Measurements from ENCODE around the gene SIRPB2. TPM values are rescaled to one million over a fixed set of nuclear protein-coding genes. Genes with fewer than 3 reads are reported as not detected.

SIRPB2 gene
- polyA plus RNA-seq, 2 of the 4 experiments (the other 2 are of a cell fraction): not detected

DNA sequence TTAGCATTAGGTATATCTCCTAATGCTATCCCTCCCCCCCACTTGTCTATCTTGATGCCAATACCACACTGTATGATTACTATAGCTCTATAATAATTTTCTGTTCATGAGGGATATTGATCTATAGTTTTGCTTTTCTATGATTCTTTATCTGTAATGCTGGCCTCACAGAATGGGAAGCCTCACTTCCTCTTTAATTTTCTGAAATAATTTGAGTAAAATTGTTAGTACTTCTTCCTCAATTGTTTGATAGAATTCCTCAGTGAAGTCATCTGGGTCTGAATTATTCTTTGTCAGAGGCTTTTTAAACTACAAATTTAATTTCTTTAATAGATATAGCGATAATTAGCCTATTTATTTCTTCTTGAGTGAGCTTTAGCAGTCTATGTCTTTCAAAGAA lies 35.1 kb upstream of the SIRPB2 start (continued):
- TF ChIP-seq RARB (CRISPR knock-in tag; IDR thresholded peaks at IDR 0.05): no peak

DNA sequence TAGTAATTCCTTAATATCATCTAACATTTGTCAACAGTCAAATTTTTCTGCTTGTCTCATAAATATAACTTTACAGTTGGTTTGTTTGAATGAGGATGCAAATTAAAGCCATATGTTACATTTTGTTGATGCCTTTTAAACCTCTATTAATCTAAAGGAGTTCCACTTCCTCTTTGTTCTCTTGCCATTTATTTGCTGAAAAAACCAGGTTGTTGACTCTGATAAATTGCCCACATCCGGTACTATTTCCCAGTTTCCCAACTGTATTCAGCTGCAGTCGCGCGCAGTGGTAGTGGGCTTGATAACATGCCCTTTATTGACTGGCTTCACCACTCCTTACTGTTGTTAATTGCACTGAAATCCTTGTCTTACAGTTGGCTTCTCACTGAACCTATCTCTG lies 32.8 kb upstream of the SIRPB2 start:
- FAIRE-seq (no peak), DNase-seq (ENCODE audit: low read depth in 1 of 2, low spot score in 1 of 2) (no peak), ATAC-seq (no peak)
- POLR2A ChIA-PET: no interaction called here
- CTCF ChIA-PET: no interaction called here
- H3K9me3 ChIP-seq: no peaks in the 10 kb centered on the region
- H3K4me1 ChIP-seq: no peaks in the 10 kb centered on the region
- 70% methylated on average over 4 of the region's 4 CpGs for WGBS (ENCODE audit: missing lambda C conversion rate)
- no peak for TF ChIP-seq PHF8 (IDR thresholded peaks at IDR 0.05; ENCODE audit: borderline replicate concordance, low read depth)
- no peak for TF ChIP-seq KDM5A (IDR thresholded peaks at IDR 0.05)
- TF ChIP-seq, protein P1, sequence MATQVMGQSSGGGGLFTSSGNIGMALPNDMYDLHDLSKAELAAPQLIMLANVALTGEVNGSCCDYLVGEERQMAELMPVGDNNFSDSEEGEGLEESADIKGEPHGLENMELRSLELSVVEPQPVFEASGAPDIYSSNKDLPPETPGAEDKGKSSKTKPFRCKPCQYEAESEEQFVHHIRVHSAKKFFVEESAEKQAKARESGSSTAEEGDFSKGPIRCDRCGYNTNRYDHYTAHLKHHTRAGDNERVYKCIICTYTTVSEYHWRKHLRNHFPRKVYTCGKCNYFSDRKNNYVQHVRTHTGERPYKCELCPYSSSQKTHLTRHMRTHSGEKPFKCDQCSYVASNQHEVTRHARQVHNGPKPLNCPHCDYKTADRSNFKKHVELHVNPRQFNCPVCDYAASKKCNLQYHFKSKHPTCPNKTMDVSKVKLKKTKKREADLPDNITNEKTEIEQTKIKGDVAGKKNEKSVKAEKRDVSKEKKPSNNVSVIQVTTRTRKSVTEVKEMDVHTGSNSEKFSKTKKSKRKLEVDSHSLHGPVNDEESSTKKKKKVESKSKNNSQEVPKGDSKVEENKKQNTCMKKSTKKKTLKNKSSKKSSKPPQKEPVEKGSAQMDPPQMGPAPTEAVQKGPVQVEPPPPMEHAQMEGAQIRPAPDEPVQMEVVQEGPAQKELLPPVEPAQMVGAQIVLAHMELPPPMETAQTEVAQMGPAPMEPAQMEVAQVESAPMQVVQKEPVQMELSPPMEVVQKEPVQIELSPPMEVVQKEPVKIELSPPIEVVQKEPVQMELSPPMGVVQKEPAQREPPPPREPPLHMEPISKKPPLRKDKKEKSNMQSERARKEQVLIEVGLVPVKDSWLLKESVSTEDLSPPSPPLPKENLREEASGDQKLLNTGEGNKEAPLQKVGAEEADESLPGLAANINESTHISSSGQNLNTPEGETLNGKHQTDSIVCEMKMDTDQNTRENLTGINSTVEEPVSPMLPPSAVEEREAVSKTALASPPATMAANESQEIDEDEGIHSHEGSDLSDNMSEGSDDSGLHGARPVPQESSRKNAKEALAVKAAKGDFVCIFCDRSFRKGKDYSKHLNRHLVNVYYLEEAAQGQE (IDR thresholded peaks at IDR 0.05): no peak
- TF ChIP-seq JUNB (IDR thresholded peaks at IDR 0.05): no peak
- TF ChIP-seq, protein P2, sequence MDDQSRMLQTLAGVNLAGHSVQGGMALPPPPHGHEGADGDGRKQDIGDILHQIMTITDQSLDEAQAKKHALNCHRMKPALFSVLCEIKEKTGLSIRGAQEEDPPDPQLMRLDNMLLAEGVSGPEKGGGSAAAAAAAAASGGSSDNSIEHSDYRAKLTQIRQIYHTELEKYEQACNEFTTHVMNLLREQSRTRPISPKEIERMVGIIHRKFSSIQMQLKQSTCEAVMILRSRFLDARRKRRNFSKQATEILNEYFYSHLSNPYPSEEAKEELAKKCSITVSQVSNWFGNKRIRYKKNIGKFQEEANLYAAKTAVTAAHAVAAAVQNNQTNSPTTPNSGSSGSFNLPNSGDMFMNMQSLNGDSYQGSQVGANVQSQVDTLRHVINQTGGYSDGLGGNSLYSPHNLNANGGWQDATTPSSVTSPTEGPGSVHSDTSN (IDR thresholded peaks at IDR 0.05): no peak
- no peak for TF ChIP-seq NPAS2 (CRISPR knock-in tag; IDR thresholded peaks at IDR 0.05; ENCODE audit: borderline replicate concordance)
- no peak for TF ChIP-seq MAZ (IDR thresholded peaks at IDR 0.05; ENCODE audit: borderline replicate concordance, low read depth, low read length)
- no peak for TF ChIP-seq FOXS1 (CRISPR knock-in tag; IDR thresholded peaks at IDR 0.05)
- TF ChIP-seq, protein P3, sequence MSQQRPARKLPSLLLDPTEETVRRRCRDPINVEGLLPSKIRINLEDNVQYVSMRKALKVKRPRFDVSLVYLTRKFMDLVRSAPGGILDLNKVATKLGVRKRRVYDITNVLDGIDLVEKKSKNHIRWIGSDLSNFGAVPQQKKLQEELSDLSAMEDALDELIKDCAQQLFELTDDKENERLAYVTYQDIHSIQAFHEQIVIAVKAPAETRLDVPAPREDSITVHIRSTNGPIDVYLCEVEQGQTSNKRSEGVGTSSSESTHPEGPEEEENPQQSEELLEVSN (IDR thresholded peaks at IDR 0.05; ENCODE audit: borderline replicate concordance, low read depth): no peak
- TF ChIP-seq POLR2A (IDR thresholded peaks at IDR 0.05; ENCODE audit: low read length): no peak
- no peak for TF ChIP-seq EHF (CRISPR knock-in tag; IDR thresholded peaks at IDR 0.05)
- no peak for TF ChIP-seq HDAC2 (IDR thresholded peaks at IDR 0.05)
- no peak for TF ChIP-seq TP53 (CRISPR knock-in tag; IDR thresholded peaks at IDR 0.05)
- TF ChIP-seq HOXA7 (CRISPR knock-in tag; IDR thresholded peaks at IDR 0.05): no peak
- no peak for TF ChIP-seq CEBPB (IDR thresholded peaks at IDR 0.05)
- no peak for TF ChIP-seq ZNF302 (CRISPR knock-in tag; IDR thresholded peaks at IDR 0.05)
- TF ChIP-seq, protein P4, sequence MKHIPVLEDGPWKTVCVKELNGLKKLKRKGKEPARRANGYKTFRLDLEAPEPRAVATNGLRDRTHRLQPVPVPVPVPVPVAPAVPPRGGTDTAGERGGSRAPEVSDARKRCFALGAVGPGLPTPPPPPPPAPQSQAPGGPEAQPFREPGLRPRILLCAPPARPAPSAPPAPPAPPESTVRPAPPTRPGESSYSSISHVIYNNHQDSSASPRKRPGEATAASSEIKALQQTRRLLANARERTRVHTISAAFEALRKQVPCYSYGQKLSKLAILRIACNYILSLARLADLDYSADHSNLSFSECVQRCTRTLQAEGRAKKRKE (CRISPR knock-in tag; IDR thresholded peaks at IDR 0.05; ENCODE audit: low read depth): no peak
- H3K4me2 ChIP-seq: no peak overlapping the region
- H3K27ac ChIP-seq: no peak overlapping the region
- H3K4me3 ChIP-seq: no peak overlapping the region

DNA sequence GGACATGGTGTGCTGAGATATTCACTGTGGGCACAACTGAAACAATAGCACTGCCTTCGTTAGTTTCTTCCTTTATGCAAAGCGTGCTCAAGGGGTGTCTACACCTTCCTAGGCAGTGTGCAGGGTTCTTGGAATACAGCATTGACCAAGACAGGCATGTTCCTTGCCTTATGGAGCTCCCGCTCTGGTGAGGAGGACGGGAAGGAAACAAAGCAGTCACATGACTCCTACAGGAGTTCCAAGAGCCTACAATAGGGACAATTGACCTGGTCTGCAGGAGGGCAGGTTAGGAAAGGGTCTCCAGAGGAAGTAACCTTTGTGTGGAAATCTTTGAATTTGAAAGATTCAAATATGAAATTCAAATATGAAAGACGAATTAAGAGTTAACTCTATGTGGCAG lies 25.8 kb upstream of the SIRPB2 start:
- H3K4me1 ChIP-seq: no peaks in the 10 kb centered on the region
- H3K9me3 ChIP-seq: 0 out of 3 replicates have a peak, but pooled peaks cover 6% of the 10 kb centered on the region
- TF ChIP-seq, protein P5, sequence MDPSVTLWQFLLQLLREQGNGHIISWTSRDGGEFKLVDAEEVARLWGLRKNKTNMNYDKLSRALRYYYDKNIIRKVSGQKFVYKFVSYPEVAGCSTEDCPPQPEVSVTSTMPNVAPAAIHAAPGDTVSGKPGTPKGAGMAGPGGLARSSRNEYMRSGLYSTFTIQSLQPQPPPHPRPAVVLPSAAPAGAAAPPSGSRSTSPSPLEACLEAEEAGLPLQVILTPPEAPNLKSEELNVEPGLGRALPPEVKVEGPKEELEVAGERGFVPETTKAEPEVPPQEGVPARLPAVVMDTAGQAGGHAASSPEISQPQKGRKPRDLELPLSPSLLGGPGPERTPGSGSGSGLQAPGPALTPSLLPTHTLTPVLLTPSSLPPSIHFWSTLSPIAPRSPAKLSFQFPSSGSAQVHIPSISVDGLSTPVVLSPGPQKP (IDR thresholded peaks at IDR 0.05; ENCODE audit: low read depth, low read length): no peak
- TF ChIP-seq, protein P6, sequence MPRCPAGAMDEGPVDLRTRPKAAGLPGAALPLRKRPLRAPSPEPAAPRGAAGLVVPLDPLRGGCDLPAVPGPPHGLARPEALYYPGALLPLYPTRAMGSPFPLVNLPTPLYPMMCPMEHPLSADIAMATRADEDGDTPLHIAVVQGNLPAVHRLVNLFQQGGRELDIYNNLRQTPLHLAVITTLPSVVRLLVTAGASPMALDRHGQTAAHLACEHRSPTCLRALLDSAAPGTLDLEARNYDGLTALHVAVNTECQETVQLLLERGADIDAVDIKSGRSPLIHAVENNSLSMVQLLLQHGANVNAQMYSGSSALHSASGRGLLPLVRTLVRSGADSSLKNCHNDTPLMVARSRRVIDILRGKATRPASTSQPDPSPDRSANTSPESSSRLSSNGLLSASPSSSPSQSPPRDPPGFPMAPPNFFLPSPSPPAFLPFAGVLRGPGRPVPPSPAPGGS (IDR thresholded peaks at IDR 0.05): no peak
- no peak for TF ChIP-seq CHD2 (IDR thresholded peaks at IDR 0.05; ENCODE audit: low read length, partially characterized antibody)
- TF ChIP-seq TFCP2L1 (CRISPR knock-in tag; IDR thresholded peaks at IDR 0.05): no peak
- no peak for TF ChIP-seq NR3C1 (IDR thresholded peaks at IDR 0.05)
- TF ChIP-seq, protein P2 (IDR thresholded peaks at IDR 0.05): no peak
- H3K4me2 ChIP-seq: no peak overlapping the region
- ChIA-PET CTCF (interaction anchor here (3.3 kb wide), 1 partner anchor 13 kb away, joined by 33 read pairs; no protein-coding TSS in a partner anchor), POLR2A (no interaction called here)
- ATAC-seq (no peak), FAIRE-seq (no peak), DNase-seq (ENCODE audit: low read depth in 1 of 2, low spot score in 1 of 2) (no peak)
- H3K27ac ChIP-seq: no peak overlapping the region
- 17% methylated on average over 5 of the region's 5 CpGs for WGBS (ENCODE audit: missing lambda C conversion rate)
- H3K4me3 ChIP-seq: no peak overlapping the region

All from A549 (cell line).